ENCODE measurements around the gene AHR. TPM values are rescaled to one million over a fixed set of nuclear protein-coding genes. Genes with fewer than 3 reads are reported as not detected.

The AHR gene
- polyA plus RNA-seq, 1 donor from 2014 or later: 2.4 TPM

DNA sequence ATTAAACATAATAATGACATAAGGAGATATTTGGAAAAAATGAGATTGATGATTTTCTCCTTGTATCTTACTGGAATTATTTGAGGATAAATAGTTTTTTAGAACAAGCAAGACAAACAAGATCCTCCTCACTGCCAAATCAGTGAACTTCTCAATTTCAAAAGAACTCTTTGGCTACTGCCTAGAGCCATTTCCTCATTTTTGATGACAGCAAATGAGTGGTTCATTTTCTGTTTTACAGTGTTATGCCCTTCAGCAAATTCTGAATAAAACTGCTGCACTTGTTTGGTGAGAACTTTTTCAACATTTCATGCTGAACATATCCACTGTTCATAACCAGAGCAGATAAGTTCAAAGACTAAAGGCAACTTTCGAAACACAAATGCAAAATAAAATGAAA lies 42.5 kb upstream of the AHR start:
- no peaks in the 10 kb centered on the region for H3K79me2 ChIP-seq (replicated peaks; ENCODE audit: insufficient read depth, low read length)

GRCh38 chr7:17256375-17256774 lies 42.1 kb upstream of the AHR start:
- H3K4me3 ChIP-seq (ENCODE audit: low read length): no peak overlapping the region
- no peak overlapping the region for H3K27ac ChIP-seq (ENCODE audit: low read length)
- TF ChIP-seq TAF1 (IDR thresholded peaks at IDR 0.05; ENCODE audit: low read depth) (no peak), POLR2AphosphoS5 (IDR thresholded peaks at IDR 0.05) (no peak), MXI1 (conservative IDR thresholded peaks at IDR 0.05; ENCODE audit: poor library complexity, severe bottlenecking) (no peak), SMC3 (conservative IDR thresholded peaks at IDR 0.05; ENCODE audit: poor library complexity) (no peak), EZH2 (IDR thresholded peaks at IDR 0.05; ENCODE audit: borderline replicate concordance, insufficient read depth, low read length, poor library complexity, severe bottlenecking) (no peak), RAD21 (conservative IDR thresholded peaks at IDR 0.05) (no peak), EP300 (conservative IDR thresholded peaks at IDR 0.05; ENCODE audit: poor library complexity, severe bottlenecking) (no peak)
- TF ChIP-seq, protein P1, sequence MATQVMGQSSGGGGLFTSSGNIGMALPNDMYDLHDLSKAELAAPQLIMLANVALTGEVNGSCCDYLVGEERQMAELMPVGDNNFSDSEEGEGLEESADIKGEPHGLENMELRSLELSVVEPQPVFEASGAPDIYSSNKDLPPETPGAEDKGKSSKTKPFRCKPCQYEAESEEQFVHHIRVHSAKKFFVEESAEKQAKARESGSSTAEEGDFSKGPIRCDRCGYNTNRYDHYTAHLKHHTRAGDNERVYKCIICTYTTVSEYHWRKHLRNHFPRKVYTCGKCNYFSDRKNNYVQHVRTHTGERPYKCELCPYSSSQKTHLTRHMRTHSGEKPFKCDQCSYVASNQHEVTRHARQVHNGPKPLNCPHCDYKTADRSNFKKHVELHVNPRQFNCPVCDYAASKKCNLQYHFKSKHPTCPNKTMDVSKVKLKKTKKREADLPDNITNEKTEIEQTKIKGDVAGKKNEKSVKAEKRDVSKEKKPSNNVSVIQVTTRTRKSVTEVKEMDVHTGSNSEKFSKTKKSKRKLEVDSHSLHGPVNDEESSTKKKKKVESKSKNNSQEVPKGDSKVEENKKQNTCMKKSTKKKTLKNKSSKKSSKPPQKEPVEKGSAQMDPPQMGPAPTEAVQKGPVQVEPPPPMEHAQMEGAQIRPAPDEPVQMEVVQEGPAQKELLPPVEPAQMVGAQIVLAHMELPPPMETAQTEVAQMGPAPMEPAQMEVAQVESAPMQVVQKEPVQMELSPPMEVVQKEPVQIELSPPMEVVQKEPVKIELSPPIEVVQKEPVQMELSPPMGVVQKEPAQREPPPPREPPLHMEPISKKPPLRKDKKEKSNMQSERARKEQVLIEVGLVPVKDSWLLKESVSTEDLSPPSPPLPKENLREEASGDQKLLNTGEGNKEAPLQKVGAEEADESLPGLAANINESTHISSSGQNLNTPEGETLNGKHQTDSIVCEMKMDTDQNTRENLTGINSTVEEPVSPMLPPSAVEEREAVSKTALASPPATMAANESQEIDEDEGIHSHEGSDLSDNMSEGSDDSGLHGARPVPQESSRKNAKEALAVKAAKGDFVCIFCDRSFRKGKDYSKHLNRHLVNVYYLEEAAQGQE (IDR thresholded peaks at IDR 0.05; ENCODE audit: borderline replicate concordance): no peak
- TF ChIP-seq, protein P2, sequence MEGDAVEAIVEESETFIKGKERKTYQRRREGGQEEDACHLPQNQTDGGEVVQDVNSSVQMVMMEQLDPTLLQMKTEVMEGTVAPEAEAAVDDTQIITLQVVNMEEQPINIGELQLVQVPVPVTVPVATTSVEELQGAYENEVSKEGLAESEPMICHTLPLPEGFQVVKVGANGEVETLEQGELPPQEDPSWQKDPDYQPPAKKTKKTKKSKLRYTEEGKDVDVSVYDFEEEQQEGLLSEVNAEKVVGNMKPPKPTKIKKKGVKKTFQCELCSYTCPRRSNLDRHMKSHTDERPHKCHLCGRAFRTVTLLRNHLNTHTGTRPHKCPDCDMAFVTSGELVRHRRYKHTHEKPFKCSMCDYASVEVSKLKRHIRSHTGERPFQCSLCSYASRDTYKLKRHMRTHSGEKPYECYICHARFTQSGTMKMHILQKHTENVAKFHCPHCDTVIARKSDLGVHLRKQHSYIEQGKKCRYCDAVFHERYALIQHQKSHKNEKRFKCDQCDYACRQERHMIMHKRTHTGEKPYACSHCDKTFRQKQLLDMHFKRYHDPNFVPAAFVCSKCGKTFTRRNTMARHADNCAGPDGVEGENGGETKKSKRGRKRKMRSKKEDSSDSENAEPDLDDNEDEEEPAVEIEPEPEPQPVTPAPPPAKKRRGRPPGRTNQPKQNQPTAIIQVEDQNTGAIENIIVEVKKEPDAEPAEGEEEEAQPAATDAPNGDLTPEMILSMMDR (IDR thresholded peaks at IDR 0.05; ENCODE audit: poor library complexity, severe bottlenecking): no peak
- H3K9me3 ChIP-seq (ENCODE audit: low read length): no peaks in the 10 kb centered on the region
- H3K9ac ChIP-seq (ENCODE audit: low read length): no peak overlapping the region
- no peaks in the 10 kb centered on the region for H3K36me3 ChIP-seq (ENCODE audit: insufficient read depth, low read length)
- H3F3A ChIP-seq (ENCODE audit: insufficient read depth, low read length, poor library complexity, severe bottlenecking): no peaks in the 10 kb centered on the region
- no peaks in the 10 kb centered on the region for H4K20me1 ChIP-seq (ENCODE audit: insufficient read depth)
- no peak overlapping the region for H2AFZ ChIP-seq (ENCODE audit: low read depth, low read length)
- no peak overlapping the region for H3K4me2 ChIP-seq (ENCODE audit: low read length)
- H3K9me2 ChIP-seq (ENCODE audit: insufficient read depth, low read length): no peaks in the 10 kb centered on the region
- H3K79me2 ChIP-seq (replicated peaks; ENCODE audit: insufficient read depth, low read length): no peaks in the 10 kb centered on the region
- H3K27me3 ChIP-seq (ENCODE audit: insufficient read depth, low read depth, low read length): no peaks in the 10 kb centered on the region

More for the DNA sequence above, 42.5 kb upstream of the AHR start:
- Histone ChIP-seq H3K4me3 (ENCODE audit: low read length) (no peak overlapping the region), H3K4me2 (ENCODE audit: low read length) (no peak overlapping the region), H3K27ac (ENCODE audit: low read length) (no peak overlapping the region), H3K9ac (ENCODE audit: low read length) (no peak overlapping the region), H3F3A (ENCODE audit: insufficient read depth, low read length, poor library complexity, severe bottlenecking) (no peaks in the 10 kb centered on the region), H2AFZ (ENCODE audit: low read depth, low read length) (no peak overlapping the region), H3K27me3 (ENCODE audit: insufficient read depth, low read depth, low read length) (no peaks in the 10 kb centered on the region), H3K36me3 (ENCODE audit: insufficient read depth, low read length) (no peaks in the 10 kb centered on the region), H3K9me2 (ENCODE audit: insufficient read depth, low read length) (no peaks in the 10 kb centered on the region), H4K20me1 (ENCODE audit: insufficient read depth) (no peaks in the 10 kb centered on the region), H3K9me3 (ENCODE audit: low read length) (no peaks in the 10 kb centered on the region)
- TF ChIP-seq, protein P1 (IDR thresholded peaks at IDR 0.05; ENCODE audit: borderline replicate concordance): no peak
- no peak for TF ChIP-seq EZH2 (IDR thresholded peaks at IDR 0.05; ENCODE audit: borderline replicate concordance, insufficient read depth, low read length, poor library complexity, severe bottlenecking)
- TF ChIP-seq POLR2AphosphoS5 (IDR thresholded peaks at IDR 0.05): no peak
- TF ChIP-seq SMC3 (conservative IDR thresholded peaks at IDR 0.05; ENCODE audit: poor library complexity): no peak
- TF ChIP-seq, protein P2 (IDR thresholded peaks at IDR 0.05; ENCODE audit: poor library complexity, severe bottlenecking): no peak
- TF ChIP-seq TAF1 (IDR thresholded peaks at IDR 0.05; ENCODE audit: low read depth): no peak
- TF ChIP-seq RAD21 (conservative IDR thresholded peaks at IDR 0.05): no peak
- TF ChIP-seq MXI1 (conservative IDR thresholded peaks at IDR 0.05; ENCODE audit: poor library complexity, severe bottlenecking): no peak
- TF ChIP-seq EP300 (conservative IDR thresholded peaks at IDR 0.05; ENCODE audit: poor library complexity, severe bottlenecking): no peak

All from neural cell (in vitro differentiated cells).